NAMALWA (cell line): ENCODE data around the gene SAE1.

Source experiments
- DNase-seq: peaks from one replicate; pipeline ENCODE4 v3.0.0-alpha.2; 2015; ENCODE audit warnings: low spot score

SAE1 gene

GRCh38 chr19:47221080-47221841 lies 90.6 kb downstream of the SAE1 start:
- DNase-seq: no peak

DNA sequence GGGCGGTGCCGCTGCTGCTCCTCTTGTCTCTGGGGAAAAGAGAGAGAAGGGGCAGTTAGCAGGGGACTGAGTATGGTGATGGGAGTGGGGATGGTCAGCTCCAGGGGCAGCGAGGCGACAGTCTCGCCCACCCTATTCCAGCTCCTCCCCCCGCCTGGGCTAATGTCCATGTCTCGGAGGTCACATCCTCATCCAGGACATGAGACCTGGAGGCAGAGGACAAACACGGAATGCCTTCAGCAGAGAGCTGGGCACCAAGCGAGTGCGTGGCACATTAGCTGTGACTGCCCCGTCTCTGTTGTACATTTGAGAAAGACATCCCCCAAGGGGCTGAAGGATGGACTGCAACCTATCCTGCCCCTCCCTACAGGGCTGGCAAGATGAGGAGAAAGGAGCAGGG lies 91.3 kb downstream of the SAE1 start:
- no peak for DNase-seq

GRCh38 chr19:47225746-47226425 lies 95.3 kb downstream of the SAE1 start:
- DNase-seq: no peak

- peak; percentile 90 for DNase-seq
These were observed 96.1 kb downstream of the SAE1 start for GRCh38 chr19:47226426-47227351.

- peak; percentile 69 for DNase-seq
These were observed 96.9 kb downstream of the SAE1 start for GRCh38 chr19:47227352-47228167.

GRCh38 chr19:47228168-47228936 lies 97.7 kb downstream of the SAE1 start:
- DNase-seq: peak; percentile 73

DNA sequence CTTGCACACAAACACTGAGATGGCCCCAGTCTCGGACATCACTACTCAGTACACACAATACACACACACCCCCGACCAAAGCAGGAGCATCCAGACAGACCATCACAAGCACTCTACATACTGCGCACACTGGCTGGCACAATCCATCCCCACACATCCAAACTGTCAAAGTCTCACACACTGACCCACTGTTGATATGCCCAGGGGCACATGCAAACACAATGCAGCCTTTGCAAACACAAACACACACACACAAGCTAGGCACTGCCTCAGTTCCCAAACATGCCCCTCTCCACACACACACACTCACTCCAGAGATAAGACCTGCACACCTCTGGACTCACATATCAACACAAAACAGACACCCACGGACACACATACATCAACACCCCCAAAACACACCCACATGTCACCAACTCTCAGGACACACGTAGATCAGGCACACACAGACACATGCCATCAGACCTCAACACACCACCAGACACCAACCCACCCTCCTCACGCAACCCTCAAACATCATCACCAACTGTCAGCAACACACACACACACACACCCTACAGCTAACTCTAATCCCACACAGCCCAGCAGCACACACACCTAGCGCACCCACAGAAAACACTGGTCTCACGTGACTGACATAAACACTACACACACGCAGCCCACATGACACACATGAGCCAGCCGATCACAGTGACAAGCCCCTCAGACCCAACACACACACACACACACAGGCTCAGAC lies 98.5 kb downstream of the SAE1 start:
- DNase-seq: peak; percentile 74

GRCh38 chr19:47229676-47230053 lies 99.0 kb downstream of the SAE1 start:
- peak; percentile 80 for DNase-seq

- peak; percentile 82 for DNase-seq
These were observed 99.7 kb downstream of the SAE1 start for GRCh38 chr19:47230054-47230920.

DNA sequence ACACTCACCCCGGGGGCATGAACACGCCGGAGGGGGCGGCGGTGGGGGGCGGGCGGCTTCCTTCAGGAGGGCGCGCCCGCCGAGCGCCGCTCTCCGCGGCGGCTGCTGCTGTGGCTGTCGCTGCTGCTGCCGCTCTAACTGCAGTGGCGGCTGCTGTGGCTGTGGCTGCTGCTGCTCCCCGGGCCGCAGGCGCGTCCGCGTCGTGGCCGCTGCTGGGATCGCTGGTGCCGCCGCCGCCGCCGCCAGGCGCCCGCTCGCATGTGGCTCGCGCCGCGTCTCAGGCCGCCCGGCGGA lies 100.2 kb downstream of the SAE1 start, which contains the start of gene BBC3:
Gene BBC3, minus strand, starts transcription at position 279 of the 294 bp plus-strand sequence. CDS start 2,768 bp downstream, outside the sequence.
- no peak for DNase-seq

DNA sequence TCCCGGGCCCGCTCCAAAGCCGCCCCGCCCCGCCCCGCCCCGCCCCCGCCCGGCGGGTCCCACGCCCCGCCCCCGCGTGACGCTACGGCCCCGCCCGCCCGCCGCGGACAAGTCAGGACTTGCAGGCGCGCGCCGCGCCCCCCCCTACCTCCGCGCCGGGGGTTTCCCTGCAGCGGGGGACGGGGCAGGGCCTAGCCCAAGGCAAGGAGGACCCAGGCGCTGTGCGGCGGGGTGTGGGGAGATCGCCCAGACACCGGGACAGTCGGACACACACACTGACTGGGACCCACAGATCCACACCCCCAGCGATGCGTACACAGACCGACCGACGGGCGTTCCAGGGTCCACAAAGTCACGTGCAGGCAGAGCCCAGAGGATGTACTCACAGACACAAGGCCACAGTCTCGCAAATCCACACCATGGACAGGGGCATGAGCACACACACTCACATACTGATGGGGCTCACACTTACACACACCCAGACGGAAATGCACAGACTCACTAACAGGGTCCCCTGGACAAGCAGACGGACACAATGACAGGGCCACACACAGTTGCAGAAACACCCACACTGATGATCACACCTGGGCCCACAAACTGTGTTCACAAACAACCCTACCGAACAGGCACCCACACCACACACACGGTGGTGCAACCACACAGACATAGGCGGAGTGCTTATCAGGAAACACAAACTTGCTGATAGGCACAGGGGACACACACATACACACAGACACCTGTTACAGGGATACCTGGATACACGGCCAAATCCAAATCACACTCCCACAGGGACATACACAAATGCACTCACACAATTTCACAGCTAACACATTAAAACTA lies 100.8 kb downstream of the SAE1 start:
- DNase-seq: peak; percentile 86

DNA sequence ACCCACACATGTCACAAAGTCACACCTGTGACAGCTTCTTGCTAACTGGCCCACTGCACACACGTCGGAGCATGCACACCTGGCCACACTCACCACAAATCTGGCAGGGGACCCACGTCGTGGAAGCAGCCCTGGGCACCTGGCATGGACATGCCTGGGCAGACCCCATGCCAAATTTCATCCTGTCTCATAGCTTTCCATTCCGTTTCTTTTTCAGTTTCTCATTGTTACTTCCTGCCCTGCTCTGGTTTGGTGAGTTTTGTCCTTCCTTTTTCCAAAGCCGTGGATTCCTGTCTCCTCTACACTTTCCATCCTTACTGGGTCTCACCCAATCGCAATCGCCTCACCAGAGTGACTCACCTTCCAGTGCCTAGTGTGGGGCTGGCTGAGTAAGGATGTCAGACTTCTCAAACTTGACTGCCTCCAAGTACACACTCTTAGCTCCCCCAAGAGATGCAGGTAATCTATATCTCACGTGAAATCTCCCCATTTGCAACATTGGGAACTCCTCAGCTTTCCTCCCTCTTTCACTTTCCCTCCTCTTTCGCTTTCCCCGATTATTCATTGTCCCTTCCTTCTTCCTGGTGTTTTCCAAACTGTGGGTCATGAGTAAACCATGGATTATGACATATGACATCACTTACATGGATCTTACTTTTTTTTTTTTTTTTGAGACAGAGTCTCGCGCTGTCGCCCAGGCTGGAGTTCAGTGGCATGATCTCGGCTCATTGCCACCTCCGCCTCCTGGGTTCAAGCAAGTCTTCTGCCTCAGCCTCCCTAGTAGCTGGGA lies 102.0 kb downstream of the SAE1 start:
- DNase-seq: peak; percentile 79

DNA sequence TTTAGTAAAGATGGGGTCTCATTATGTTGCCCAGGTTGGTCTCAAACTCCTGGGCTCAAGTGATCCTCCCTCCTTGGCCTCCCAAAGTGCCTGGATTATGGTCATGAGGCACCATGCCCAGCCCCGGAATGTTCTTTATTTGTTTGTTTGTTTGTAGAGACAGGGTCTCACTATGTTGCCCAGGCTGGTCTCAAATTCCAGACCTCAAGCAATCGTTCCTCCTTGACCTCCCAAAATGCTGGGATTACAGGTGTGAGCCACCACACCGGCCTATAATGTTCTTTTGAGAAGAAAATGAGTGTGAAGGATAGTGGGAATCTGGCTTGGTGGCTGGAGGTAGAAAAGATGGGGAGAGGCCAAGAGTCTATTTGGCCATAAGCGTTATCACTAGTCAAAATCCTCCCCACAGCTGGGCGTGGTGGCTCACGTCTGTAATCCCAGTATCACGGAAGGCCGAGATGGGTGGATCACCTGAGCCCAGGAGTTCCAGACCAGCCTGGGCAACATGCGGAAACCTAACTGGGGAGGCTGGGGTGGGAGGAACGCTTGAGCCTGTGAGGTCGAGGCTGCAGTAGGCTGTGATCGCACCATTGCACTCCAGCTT lies 105.5 kb downstream of the SAE1 start:
- no peak for DNase-seq

- no peak for DNase-seq
These were observed 108.5 kb downstream of the SAE1 start for GRCh38 chr19:47239152-47239551.

- no peak for DNase-seq
These were observed 109.1 kb downstream of the SAE1 start for GRCh38 chr19:47239610-47240296.

DNA sequence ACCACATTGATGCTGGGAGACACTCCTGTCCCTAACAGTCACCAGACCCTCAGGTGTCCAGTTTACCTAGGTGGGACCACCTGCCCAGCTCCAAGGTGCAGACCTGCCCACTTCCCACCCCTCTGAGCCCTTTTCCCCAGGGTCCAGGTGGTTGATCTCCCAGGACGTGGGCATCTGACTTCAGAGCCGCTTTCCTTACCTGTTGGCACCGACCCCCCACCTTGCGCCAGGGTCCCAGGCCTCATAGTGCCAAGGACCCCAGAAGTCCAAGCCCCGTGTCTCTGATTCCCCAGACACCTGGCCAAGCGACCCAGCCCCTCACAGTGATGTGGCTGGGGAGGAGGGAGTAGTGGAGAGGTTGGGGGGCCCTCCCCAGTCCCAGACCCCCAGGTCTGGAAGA lies 109.9 kb downstream of the SAE1 start:
- DNase-seq: no peak
